ENCODE data around the gene PRRX2.

Gene PRRX2

GRCh38 chr9:129619787-129620668 is 45.4 kb upstream of the PRRX2 start (continued):
- TF ChIP-seq ZBTB6 (tag by site-specific recombination; IDR thresholded peaks at IDR 0.05): peak; percentile 86
- TF ChIP-seq ZNF560 (tag by site-specific recombination; IDR thresholded peaks at IDR 0.05; ENCODE audit: borderline replicate concordance): no peak
- TF ChIP-seq ZNF529 (tag by site-specific recombination; IDR thresholded peaks at IDR 0.05; ENCODE audit: insufficient replicate concordance): no peak
- TF ChIP-seq ZXDB (tag by site-specific recombination; IDR thresholded peaks at IDR 0.05): 0 out of 2 replicates have a peak, but pooled peaks have one; percentile 15
- TF ChIP-seq ZNF416 (tag by site-specific recombination; IDR thresholded peaks at IDR 0.05): no peak
- peak; percentile 82 for TF ChIP-seq GLIS2 (tag by site-specific recombination; IDR thresholded peaks at IDR 0.05)
- no peak for TF ChIP-seq ZNF174 (tag by site-specific recombination; IDR thresholded peaks at IDR 0.05)
- TF ChIP-seq HOXC10 (CRISPR knock-in tag; IDR thresholded peaks at IDR 0.05): no peak
- TF ChIP-seq MYNN (tag by site-specific recombination; IDR thresholded peaks at IDR 0.05; ENCODE audit: borderline replicate concordance): no peak
- TF ChIP-seq BCL11B (tag by site-specific recombination; IDR thresholded peaks at IDR 0.05; ENCODE audit: low read depth): no peak
- no peak for TF ChIP-seq ZNF2 (tag by site-specific recombination; IDR thresholded peaks at IDR 0.05)
- no peak for TF ChIP-seq ZSCAN23 (tag by site-specific recombination; IDR thresholded peaks at IDR 0.05)
- no peak for TF ChIP-seq ZNF169 (tag by site-specific recombination; IDR thresholded peaks at IDR 0.05)
- no peak for TF ChIP-seq ZSCAN30 (tag by site-specific recombination; IDR thresholded peaks at IDR 0.05)
- TF ChIP-seq ZNF785 (tag by site-specific recombination; IDR thresholded peaks at IDR 0.05): no peak
- no peak for TF ChIP-seq ELK4 (IDR thresholded peaks at IDR 0.05; ENCODE audit: borderline replicate concordance, low read depth, low read length)
- TF ChIP-seq ZNF837 (tag by site-specific recombination; IDR thresholded peaks at IDR 0.05): no peak
- TF ChIP-seq SCRT2 (tag by site-specific recombination; IDR thresholded peaks at IDR 0.05): no peak
- TF ChIP-seq ZNF10 (tag by site-specific recombination; IDR thresholded peaks at IDR 0.05): no peak
- TF ChIP-seq ZSCAN16 (tag by site-specific recombination; IDR thresholded peaks at IDR 0.05): no peak
- no peak for TF ChIP-seq ZNF23 (tag by site-specific recombination; IDR thresholded peaks at IDR 0.05; ENCODE audit: borderline replicate concordance)
- no peak for TF ChIP-seq ZNF274 (IDR thresholded peaks at IDR 0.05; ENCODE audit: low read length)
- no peak for TF ChIP-seq ZNF274 (tag by site-specific recombination; IDR thresholded peaks at IDR 0.05; ENCODE audit: borderline replicate concordance)
- TF ChIP-seq MEIS1 (CRISPR knock-in tag; IDR thresholded peaks at IDR 0.05; ENCODE audit: borderline replicate concordance): no peak
- TF ChIP-seq ZEB2 (tag by site-specific recombination; IDR thresholded peaks at IDR 0.05): no peak
- peak; percentile 66 for TF ChIP-seq ZBTB48 (tag by site-specific recombination; IDR thresholded peaks at IDR 0.05)
- peak; percentile 47; the same call in 1 of the 2 replicates for TF ChIP-seq IKZF3 (tag by site-specific recombination; IDR thresholded peaks at IDR 0.05)
- no peak for TF ChIP-seq ZNF133 (tag by site-specific recombination; IDR thresholded peaks at IDR 0.05)
- no peak for TF ChIP-seq ZBTB7A (tag by site-specific recombination; IDR thresholded peaks at IDR 0.05; ENCODE audit: low read depth)
- TF ChIP-seq PRDM1 (tag by site-specific recombination; IDR thresholded peaks at IDR 0.05): no peak
- TF ChIP-seq ZNF394 (tag by site-specific recombination; IDR thresholded peaks at IDR 0.05; ENCODE audit: borderline replicate concordance): no peak
- TF ChIP-seq ZNF214 (tag by site-specific recombination; IDR thresholded peaks at IDR 0.05; ENCODE audit: borderline replicate concordance): no peak
- TF ChIP-seq ZNF747 (tag by site-specific recombination; IDR thresholded peaks at IDR 0.05): no peak
- TF ChIP-seq ATF2 (tag by site-specific recombination; IDR thresholded peaks at IDR 0.05; ENCODE audit: low read depth): no peak
- no peak for TF ChIP-seq ZNF544 (tag by site-specific recombination; IDR thresholded peaks at IDR 0.05)
- peak; percentile 42 for TF ChIP-seq ZNF600 (tag by site-specific recombination; IDR thresholded peaks at IDR 0.05)
- TF ChIP-seq ZNF132 (tag by site-specific recombination; IDR thresholded peaks at IDR 0.05; ENCODE audit: borderline replicate concordance): no peak
- peak; percentile 46; the same call in 1 of the 2 replicates for TF ChIP-seq ZNF660 (tag by site-specific recombination; IDR thresholded peaks at IDR 0.05)
- TF ChIP-seq ZNF501 (tag by site-specific recombination; IDR thresholded peaks at IDR 0.05): no peak
- TF ChIP-seq KLF9 (tag by site-specific recombination; IDR thresholded peaks at IDR 0.05; ENCODE audit: low read depth): peak; percentile 46

All from HEK293 (cell line).